H9 (cell line): ENCODE results near the gene PLA1A. TPM values are rescaled to one million over a fixed set of nuclear protein-coding genes. Genes with fewer than 3 reads are reported as not detected.

Source experiments
- DNase-seq: peaks from one replicate; pipeline ENCODE4 v3.0.0-alpha.2; 2017
- H2AFZ ChIP-seq: one replicate; pipeline ENCODE4 v1.6.1; 2013; ENCODE audit warnings: mild to moderate bottlenecking, low read length, control low read depth, moderate library complexity
- H2AK5ac ChIP-seq: 2 replicates; pipeline ENCODE4 v1.6.1; 2013; ENCODE audit warnings: low read length, control low read depth, mixed read lengths; ENCODE audit not compliant: insufficient read length
- H2BK120ac ChIP-seq: one replicate; pipeline ENCODE4 v1.6.1; 2013; ENCODE audit warnings: low read depth, mild to moderate bottlenecking, low read length, control low read depth, inconsistent platforms; ENCODE audit not compliant: poor library complexity, severe bottlenecking
- H2BK12ac ChIP-seq: 2 replicates; pipeline ENCODE4 v1.6.1; 2013; ENCODE audit warnings: low read length, control low read depth, mixed read lengths, low read depth; ENCODE audit not compliant: insufficient read length
- H2BK15ac ChIP-seq: 2 replicates; pipeline ENCODE4 v1.6.1; 2013; ENCODE audit warnings: low read depth, low read length, control low read depth
- H2BK20ac ChIP-seq: one replicate; pipeline ENCODE4 v1.6.1; 2013; ENCODE audit warnings: low read depth, mild to moderate bottlenecking, low read length, control low read depth, inconsistent platforms; ENCODE audit not compliant: poor library complexity, severe bottlenecking
- H2BK5ac ChIP-seq: 2 replicates; pipeline ENCODE4 v1.6.1; 2013; ENCODE audit warnings: low read length, control low read depth, mixed read lengths; ENCODE audit not compliant: insufficient read length
- H3K14ac ChIP-seq: 2 replicates; pipeline ENCODE4 v1.6.1; 2013; ENCODE audit warnings: low read length, control low read depth; ENCODE audit not compliant: insufficient read depth
- H3K18ac ChIP-seq: 2 replicates; pipeline ENCODE4 v1.6.1; 2013; ENCODE audit warnings: low read depth, mild to moderate bottlenecking, mixed read lengths, low read length, control low read depth; ENCODE audit not compliant: insufficient read length
- H3K23ac ChIP-seq: 2 replicates; pipeline ENCODE4 v1.6.1; 2013; ENCODE audit warnings: low read length, control low read depth, mixed read lengths, low read depth; ENCODE audit not compliant: insufficient read length
- H3K23me2 ChIP-seq: 2 replicates; pipeline ENCODE4 v1.6.1; 2013; ENCODE audit warnings: low read depth, mild to moderate bottlenecking, mixed read lengths, low read length, control low read depth; ENCODE audit not compliant: insufficient read length, poor library complexity, severe bottlenecking
- H3K27ac ChIP-seq: 2 replicates; pipeline ENCODE4 v1.5.1; 2013; ENCODE audit warnings: low read length, control low read depth, mixed read lengths, low read depth; ENCODE audit not compliant: insufficient read length
- H3K27me3 ChIP-seq: 2 replicates; pipeline ENCODE4 v1.6.1; 2013; ENCODE audit warnings: low read length, control low read depth, inconsistent platforms; ENCODE audit not compliant: insufficient read depth
- H3K4ac ChIP-seq: 2 replicates; pipeline ENCODE4 v1.6.1; 2013; ENCODE audit warnings: low read depth, mild to moderate bottlenecking, control low read depth, inconsistent platforms, low read length, moderate library complexity
- H3K4me1 ChIP-seq: 2 replicates; pipeline ENCODE4 v1.6.1; 2013; ENCODE audit warnings: low read length, control low read depth, inconsistent platforms; ENCODE audit not compliant: insufficient read depth
- H3K4me2 ChIP-seq: 2 replicates; pipeline ENCODE4 v1.6.1; 2013; ENCODE audit warnings: low read length, control low read depth, mixed read lengths; ENCODE audit not compliant: insufficient read length, insufficient read depth
- H3K56ac ChIP-seq: 2 replicates; pipeline ENCODE4 v1.6.1; 2013; ENCODE audit warnings: low read depth, mild to moderate bottlenecking, mixed read lengths, low read length, control low read depth; ENCODE audit not compliant: insufficient read length
- H3K79me1 ChIP-seq: 2 replicates; pipeline ENCODE4 v1.6.1; 2013; ENCODE audit warnings: low read depth, mild to moderate bottlenecking, moderate library complexity, low read length, control low read depth, inconsistent platforms; ENCODE audit not compliant: insufficient read depth, poor library complexity, severe bottlenecking
- H3K79me2 ChIP-seq: 2 replicates; pipeline ENCODE4 v1.6.1; 2013; ENCODE audit warnings: low read length, control low read depth, inconsistent platforms; ENCODE audit not compliant: insufficient read depth
- H3K9ac ChIP-seq: 2 replicates; pipeline ENCODE4 v1.6.1; 2013; ENCODE audit warnings: low read length, control low read depth, mixed read lengths; ENCODE audit not compliant: insufficient read length; ENCODE audit errors: extremely low read depth
- H3K9me3 ChIP-seq: one replicate; pipeline ENCODE4 v1.6.1; 2013; ENCODE audit warnings: low read depth, low read length, inconsistent platforms; ENCODE audit not compliant: control insufficient read depth
- H3T11ph ChIP-seq: one replicate; pipeline ENCODE4 v1.6.1; 2013; ENCODE audit warnings: mild to moderate bottlenecking, low read length, control low read depth, inconsistent platforms
- H4K20me1 ChIP-seq: one replicate; pipeline ENCODE4 v1.6.1; 2013; ENCODE audit not compliant: control insufficient read depth, insufficient read length, insufficient read depth
- H4K5ac ChIP-seq: 2 replicates; pipeline ENCODE4 v1.6.1; 2013; ENCODE audit warnings: low read depth, mild to moderate bottlenecking, mixed read lengths, low read length, control low read depth; ENCODE audit not compliant: insufficient read length
- H4K8ac ChIP-seq: replicated peaks from 2 replicates; pipeline ENCODE4 v1.6.1; 2013; ENCODE audit warnings: low read length, control low read depth, mixed read lengths, low read depth; ENCODE audit not compliant: insufficient read length
- H4K91ac ChIP-seq: 2 replicates; pipeline ENCODE4 v1.6.1; 2013; ENCODE audit warnings: low read depth, mild to moderate bottlenecking, moderate library complexity, mixed read lengths, low read length, control low read depth; ENCODE audit not compliant: insufficient read length
- H3K27ac Mint-ChIP-seq, 3 experiments: 2 replicates in 2 of 3; 3 replicates in 1 of 3; pipeline ENCODE4 v1.8.0; 2020 to 2021; ENCODE audit warnings: mixed read lengths in 3 of 3, mild to moderate bottlenecking in 1 of 3, moderate library complexity in 1 of 3
- H3K27me3 Mint-ChIP-seq: 2 replicates; pipeline ENCODE4 v1.8.0; 2021; ENCODE audit warnings: low read depth, mild to moderate bottlenecking, moderate library complexity, mixed read lengths
- H3K36me3 Mint-ChIP-seq, 3 experiments: 2 replicates in 2 of 3; 3 replicates in 1 of 3; pipeline ENCODE4 v1.8.0; 2020 to 2021; ENCODE audit warnings: low read depth in 3 of 3, mixed read lengths in 3 of 3; ENCODE audit not compliant: insufficient read depth in 1 of 3
- H3K4me1 Mint-ChIP-seq, 2 experiments: 2 replicates each; pipeline ENCODE4 v1.8.0; 2020; ENCODE audit warnings: mixed read lengths in 2 of 2
- H3K4me3 Mint-ChIP-seq, 2 experiments: 2 replicates in 1 of 2; 3 replicates in 1 of 2; pipeline ENCODE4 v1.8.0; 2020 to 2021; ENCODE audit warnings: mild to moderate bottlenecking in 2 of 2, mixed read lengths in 2 of 2, moderate library complexity in 1 of 2
- H3K9me3 Mint-ChIP-seq, 2 experiments: 2 replicates in 1 of 2; 3 replicates in 1 of 2; pipeline ENCODE4 v1.8.0; 2020; ENCODE audit warnings: mild to moderate bottlenecking in 2 of 2, mixed read lengths in 2 of 2, moderate library complexity in 1 of 2
- WGBS: extraction: QIAGEN DNeasy Blood & Tissue Kit; methylation state at CpG from one replicate; pipeline ENCODE4 v1.1.7; 2013; ENCODE audit warnings: missing lambda C conversion rate, low lambda C conversion rate, mixed read lengths; ENCODE audit not compliant: insufficient read length; ENCODE audit errors: extremely low coverage; 5-methylcytosine and 5-hydroxymethylcytosine counted together
- total RNA-seq: library from RNA; stranded (reverse); gene quantifications from 2 replicates; pipeline ENCODE4 v1.2.1, GENCODE V29; 2021
- TF ChIP-seq, protein P1 (sequence below): fragments of 200-600 bp; sonication (generic); conservative IDR thresholded peaks from 3 replicates; pipeline ENCODE4 v1.8.0; 2021; ENCODE audit warnings: antibody characterized with exemption, mild to moderate bottlenecking

Gene PLA1A
- total RNA-seq, 1 experiment from 2014 or later: not detected

DNA sequence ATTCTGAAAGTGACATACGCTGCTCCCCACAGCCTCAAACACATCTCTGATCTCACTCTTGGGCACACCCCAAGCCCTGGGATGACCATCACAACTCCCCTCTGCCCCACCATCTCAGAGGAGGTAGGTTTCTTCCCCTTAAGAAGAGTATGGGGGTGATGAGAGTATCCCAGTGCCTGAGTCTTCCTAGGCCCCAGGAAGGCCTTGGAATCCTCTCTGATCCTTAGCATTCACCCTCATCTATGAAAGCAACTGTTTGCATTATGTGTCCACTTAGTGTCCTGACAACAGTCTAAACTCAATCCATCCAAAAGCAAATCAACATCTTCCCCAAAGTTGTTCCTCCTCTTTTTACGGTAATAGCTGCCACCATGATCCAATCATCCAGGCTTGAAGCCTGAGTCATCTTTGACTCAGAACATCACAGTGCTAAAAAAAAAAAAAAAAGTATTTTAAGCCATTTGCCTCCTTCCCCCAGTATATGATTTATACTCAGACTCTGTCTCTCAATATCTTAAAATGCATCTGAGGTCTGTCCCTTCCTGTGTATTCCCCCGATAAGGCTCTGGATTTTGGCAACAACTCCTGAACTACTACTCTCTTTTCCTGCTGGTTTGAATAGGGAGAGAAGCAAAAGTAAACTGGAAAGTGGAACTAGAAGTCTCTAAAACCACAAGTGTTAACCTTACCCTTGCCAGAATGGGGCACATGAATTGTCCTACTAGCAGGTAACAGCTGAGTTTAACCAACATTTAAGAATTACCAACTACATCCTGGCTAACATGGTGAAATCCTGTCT lies 40.2 kb downstream of the PLA1A start:
- Histone ChIP-seq H3K79me1 (no peaks in the 10 kb centered on the region), H4K20me1 (no peaks in the 10 kb centered on the region), H3K56ac (no peak overlapping the region), H3K4me2 (no peak overlapping the region), H3K27ac (no peak overlapping the region), H3T11ph (no peak overlapping the region), H3K4ac (no peak overlapping the region), H2BK15ac (no peak overlapping the region), H3K4me1 (no peaks in the 10 kb centered on the region), H2BK5ac (no peak overlapping the region), H3K9me3 (no peaks in the 10 kb centered on the region), H2AFZ (no peak overlapping the region), H3K9ac (no peak overlapping the region), H2AK5ac (no peak overlapping the region), H4K5ac (no peak overlapping the region), H2BK12ac (no peak overlapping the region), H3K23me2 (no peaks in the 10 kb centered on the region), H2BK120ac (no peak overlapping the region), H4K8ac (no peak overlapping the region), H3K18ac (no peak overlapping the region), H4K91ac (no peak overlapping the region), H2BK20ac (no peak overlapping the region), H3K27me3 (no peaks in the 10 kb centered on the region), H3K79me2 (no peaks in the 10 kb centered on the region), H3K14ac (no peak overlapping the region), H3K23ac (no peak overlapping the region)
- DNase-seq: no peak
- Mint-ChIP-seq H3K27me3 (no peaks in the 10 kb centered on the region; the same call in 1 of the 2 replicates), H3K36me3 (no peaks in the 10 kb centered on the region; a peak in 1 of 7 replicates), H3K9me3 (no peaks in the 10 kb centered on the region), H3K27ac (no peak overlapping the region), H3K4me3 (no peak overlapping the region), H3K4me1 (peaks cover 0 to 4% of the 10 kb centered on the region in 2 experiments; a peak in 1 of 4 replicates)
- WGBS: no CpG with 5 or more reads among the region's 3 CpGs
- TF ChIP-seq, protein P1, sequence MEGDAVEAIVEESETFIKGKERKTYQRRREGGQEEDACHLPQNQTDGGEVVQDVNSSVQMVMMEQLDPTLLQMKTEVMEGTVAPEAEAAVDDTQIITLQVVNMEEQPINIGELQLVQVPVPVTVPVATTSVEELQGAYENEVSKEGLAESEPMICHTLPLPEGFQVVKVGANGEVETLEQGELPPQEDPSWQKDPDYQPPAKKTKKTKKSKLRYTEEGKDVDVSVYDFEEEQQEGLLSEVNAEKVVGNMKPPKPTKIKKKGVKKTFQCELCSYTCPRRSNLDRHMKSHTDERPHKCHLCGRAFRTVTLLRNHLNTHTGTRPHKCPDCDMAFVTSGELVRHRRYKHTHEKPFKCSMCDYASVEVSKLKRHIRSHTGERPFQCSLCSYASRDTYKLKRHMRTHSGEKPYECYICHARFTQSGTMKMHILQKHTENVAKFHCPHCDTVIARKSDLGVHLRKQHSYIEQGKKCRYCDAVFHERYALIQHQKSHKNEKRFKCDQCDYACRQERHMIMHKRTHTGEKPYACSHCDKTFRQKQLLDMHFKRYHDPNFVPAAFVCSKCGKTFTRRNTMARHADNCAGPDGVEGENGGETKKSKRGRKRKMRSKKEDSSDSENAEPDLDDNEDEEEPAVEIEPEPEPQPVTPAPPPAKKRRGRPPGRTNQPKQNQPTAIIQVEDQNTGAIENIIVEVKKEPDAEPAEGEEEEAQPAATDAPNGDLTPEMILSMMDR: no peak
